KMS-11 (cell line): ENCODE measurements around the gene NPHP4.

ENCODE experiments used
- H2AFZ ChIP-seq: fragments of 200-600 bp; sonication (generic); 2 replicates; pipeline ENCODE4 v1.6.1; 2016; ENCODE audit warnings: antibody characterized with exemption, mixed run types, low read depth
- H3K27ac ChIP-seq: fragments of 200-600 bp; sonication (generic); 2 replicates; pipeline ENCODE4 v1.6.1; 2016; ENCODE audit warnings: mild to moderate bottlenecking, mixed run types
- H3K27me3 ChIP-seq: fragments of 200-600 bp; sonication (generic); 2 replicates; pipeline ENCODE4 v1.6.1; 2017; ENCODE audit warnings: mild to moderate bottlenecking, low read depth, mixed run types, moderate library complexity; ENCODE audit not compliant: insufficient read depth
- H3K36me3 ChIP-seq: fragments of 200-600 bp; sonication (generic); 2 replicates; pipeline ENCODE4 v1.6.1; 2017; ENCODE audit warnings: mild to moderate bottlenecking, mixed run types; ENCODE audit not compliant: insufficient read depth
- H3K4me1 ChIP-seq: fragments of 200-600 bp; sonication (generic); 2 replicates; pipeline ENCODE4 v1.6.1; 2016; ENCODE audit warnings: mild to moderate bottlenecking, low read depth, mixed run types; ENCODE audit not compliant: poor library complexity, severe bottlenecking
- H3K4me2 ChIP-seq: fragments of 200-600 bp; sonication (generic); 2 replicates; pipeline ENCODE4 v1.7.0; 2016; ENCODE audit warnings: mild to moderate bottlenecking, mixed run types
- H3K4me3 ChIP-seq: fragments of 200-600 bp; sonication (generic); IDR thresholded peaks from 2 replicates; pipeline ENCODE4 v1.6.1; 2017; ENCODE audit warnings: low read depth, low read length, mixed read lengths; ENCODE audit not compliant: insufficient read depth
- H3K79me2 ChIP-seq: fragments of 200-600 bp; sonication (generic); 2 replicates; pipeline ENCODE4 v1.6.1; 2016; ENCODE audit warnings: low read depth, mixed run types; ENCODE audit not compliant: insufficient read depth
- H3K9ac ChIP-seq: fragments of 200-600 bp; sonication (generic); 2 replicates; pipeline ENCODE4 v1.6.1; 2016; ENCODE audit warnings: mild to moderate bottlenecking, mixed run types
- H4K20me1 ChIP-seq: fragments of 200-600 bp; sonication (generic); 2 replicates; pipeline ENCODE4 v1.6.1; 2016; ENCODE audit warnings: mild to moderate bottlenecking, mixed run types; ENCODE audit not compliant: insufficient read depth
- CTCF ChIP-seq: fragments of 200-600 bp; sonication (generic); conservative IDR thresholded peaks from 2 replicates; pipeline ENCODE4 v1.6.1; 2017; ENCODE audit warnings: low read depth, mild to moderate bottlenecking, antibody characterized with exemption, low read length, moderate library complexity, mixed read lengths

The NPHP4 gene

GRCh38 chr1:5876094-5876650 is 116.1 kb downstream of the NPHP4 start:
- H3K9ac ChIP-seq, result no peak overlapping the region
- H3K36me3 ChIP-seq, result no peaks in the 10 kb centered on the region
- no peak overlapping the region for H3K4me2 ChIP-seq
- H3K27ac ChIP-seq, result no peak overlapping the region
- no peaks in the 10 kb centered on the region for H4K20me1 ChIP-seq
- H3K4me3 ChIP-seq, result no peak overlapping the region
- no peaks in the 10 kb centered on the region for H3K4me1 ChIP-seq
- no peak for TF ChIP-seq CTCF
- H3K79me2 ChIP-seq, result no peaks in the 10 kb centered on the region
- no peak overlapping the region for H2AFZ ChIP-seq
- H3K27me3 ChIP-seq, result no peaks in the 10 kb centered on the region

DNA sequence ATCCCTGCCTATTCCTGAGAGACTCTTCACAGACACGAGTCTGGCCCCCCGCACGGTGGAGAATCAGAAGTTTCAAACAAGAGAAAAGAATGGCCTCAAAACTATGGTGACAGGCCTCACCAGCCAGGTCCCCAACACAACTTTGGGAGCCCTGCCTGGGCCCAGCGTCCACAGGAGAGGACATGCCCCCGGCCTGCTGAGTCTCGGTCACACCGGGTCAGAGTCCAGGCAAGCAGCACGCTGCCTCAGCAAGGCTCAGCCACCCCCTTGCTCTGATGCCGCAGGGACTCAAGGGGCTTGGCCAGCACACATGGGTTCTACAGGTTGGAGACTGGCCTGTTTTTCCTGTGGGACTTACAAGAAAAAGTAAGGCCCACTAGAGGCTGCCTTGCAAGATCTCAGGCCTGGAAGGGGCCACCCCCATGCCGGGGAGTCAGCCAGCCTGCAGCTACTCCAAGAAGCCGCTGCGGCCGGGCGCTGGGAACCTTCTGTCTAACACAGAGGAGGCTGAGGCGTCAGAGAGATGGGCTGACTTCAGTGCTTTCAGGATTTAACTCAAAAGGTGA is 116.8 kb downstream of the NPHP4 start:
- no peak overlapping the region for H2AFZ ChIP-seq
- H3K9ac ChIP-seq, result no peak overlapping the region
- no peak overlapping the region for H3K4me2 ChIP-seq
- no peak overlapping the region for H3K27ac ChIP-seq
- H3K27me3 ChIP-seq, result no peaks in the 10 kb centered on the region
- TF ChIP-seq CTCF, result no peak
- H4K20me1 ChIP-seq, result no peaks in the 10 kb centered on the region
- no peaks in the 10 kb centered on the region for H3K79me2 ChIP-seq
- H3K36me3 ChIP-seq, result no peaks in the 10 kb centered on the region
- no peaks in the 10 kb centered on the region for H3K4me1 ChIP-seq
- H3K4me3 ChIP-seq, result no peak overlapping the region

DNA sequence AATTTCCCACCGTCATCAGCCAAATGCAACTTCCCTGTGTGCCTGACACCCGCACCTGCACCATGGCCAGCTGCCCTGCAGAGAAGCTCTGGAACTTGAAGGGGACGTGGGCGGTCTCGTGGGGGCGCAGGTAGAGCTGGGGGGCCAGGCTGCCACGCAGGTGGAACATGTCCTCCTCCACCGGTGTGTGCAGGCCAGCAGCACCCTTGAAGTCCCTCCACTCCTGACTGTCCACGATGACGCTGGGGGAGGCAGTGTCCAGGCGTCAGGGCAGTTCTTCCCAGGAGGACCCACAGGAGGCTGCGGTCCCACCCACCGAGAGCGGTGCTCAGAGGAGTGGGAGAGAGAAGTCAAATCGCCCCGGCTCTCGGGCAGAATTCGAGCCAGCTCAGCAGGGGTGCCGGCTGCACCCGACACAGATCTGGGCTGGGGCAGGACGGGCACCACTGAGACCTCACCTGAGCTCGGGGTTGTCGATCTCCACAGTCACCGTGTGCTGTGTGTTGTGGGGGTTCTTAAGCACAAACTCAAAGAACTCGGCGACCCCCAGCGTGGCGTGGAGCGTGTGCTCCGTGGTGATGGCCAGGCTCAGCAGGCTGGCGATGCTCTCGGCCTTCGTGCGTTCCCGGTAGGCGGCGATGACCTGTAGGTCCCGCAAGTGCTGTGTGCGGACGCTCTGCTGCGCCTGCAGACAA is 117.7 kb downstream of the NPHP4 start:
- Histone ChIP-seq H3K27ac (no peak overlapping the region), H3K36me3 (no peaks in the 10 kb centered on the region), H3K9ac (no peak overlapping the region), H4K20me1 (no peaks in the 10 kb centered on the region), H3K4me3 (no peak overlapping the region), H3K4me1 (no peaks in the 10 kb centered on the region), H3K79me2 (no peaks in the 10 kb centered on the region), H2AFZ (no peak overlapping the region), H3K27me3 (no peaks in the 10 kb centered on the region), H3K4me2 (no peak overlapping the region)
- no peak for TF ChIP-seq CTCF

- H4K20me1 ChIP-seq, result no peaks in the 10 kb centered on the region
Measured at GRCh38 chr1:5873556-5873955, 118.7 kb downstream of the NPHP4 start.

More at GRCh38 chr1:5873556-5873955, 118.7 kb downstream of the NPHP4 start:
- Histone ChIP-seq H3K27ac (no peak overlapping the region), H3K27me3 (no peaks in the 10 kb centered on the region), H3K79me2 (no peaks in the 10 kb centered on the region), H3K9ac (no peak overlapping the region), H3K4me2 (no peak overlapping the region), H2AFZ (no peak overlapping the region), H3K4me1 (no peaks in the 10 kb centered on the region), H3K36me3 (no peaks in the 10 kb centered on the region), H3K4me3 (no peak overlapping the region)
- TF ChIP-seq CTCF, result no peak
